ENCODE data around the gene PDE6B. TPM values are rescaled to one million over a fixed set of nuclear protein-coding genes. Genes with fewer than 3 reads are reported as not detected.
A peak's percentile ranks its signal among the peaks of the same experiment; 100 is the strongest.

The PDE6B gene
- total and polyA plus RNA-seq, 2 experiments from 2014 or later: 17.3 to 26.1 TPM

DNA sequence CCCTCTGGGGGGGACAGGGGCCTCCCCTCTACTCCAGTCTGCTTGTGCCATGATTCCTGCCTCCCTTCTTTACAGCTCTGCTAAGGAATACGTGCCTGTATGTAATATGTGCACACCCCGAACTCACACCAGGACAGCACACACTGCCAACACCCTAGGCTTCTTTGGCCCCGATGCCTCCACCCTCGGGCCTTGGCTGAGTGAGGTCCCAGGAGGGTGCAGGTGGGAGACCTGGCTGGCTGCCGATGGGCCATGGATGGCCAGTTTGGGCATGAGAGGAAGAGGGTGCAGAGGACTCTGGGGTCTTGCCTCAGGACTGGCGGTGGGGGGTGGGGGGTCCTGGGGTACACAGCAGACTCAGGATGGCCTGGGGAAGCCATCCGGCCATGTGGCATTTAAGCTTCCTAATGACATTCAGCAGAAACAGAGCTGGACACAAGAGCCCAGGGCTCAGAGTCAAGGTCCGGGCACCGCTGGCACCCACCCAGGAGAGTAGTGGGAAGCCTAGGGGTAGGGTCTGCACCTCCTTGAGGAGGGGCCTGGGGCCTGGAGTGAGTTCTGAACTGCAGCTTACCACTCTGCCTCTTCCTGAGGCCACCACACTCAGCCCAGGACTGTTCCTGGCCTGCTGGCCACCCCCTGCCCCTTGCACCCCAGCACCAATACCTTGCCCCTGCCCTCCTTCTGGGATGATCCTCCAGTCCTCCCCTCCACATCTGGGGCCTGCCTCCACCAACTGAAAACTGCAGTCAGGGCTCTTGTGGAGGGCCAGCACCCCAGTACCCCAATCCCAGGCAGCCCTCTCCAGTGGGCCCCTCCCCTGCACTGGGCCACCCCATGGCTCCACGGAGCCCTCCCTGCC, 78.2 kb downstream of the PDE6B start:
- H4K20me1 ChIP-seq (ENCODE audit: insufficient read depth, poor library complexity, severe bottlenecking): peaks cover 16% of the 10 kb centered on the region
- no peak overlapping the region for H3K27ac ChIP-seq
- H3K9me3 ChIP-seq (ENCODE audit: low read depth): no peaks in the 10 kb centered on the region
- TF ChIP-seq, protein P1, sequence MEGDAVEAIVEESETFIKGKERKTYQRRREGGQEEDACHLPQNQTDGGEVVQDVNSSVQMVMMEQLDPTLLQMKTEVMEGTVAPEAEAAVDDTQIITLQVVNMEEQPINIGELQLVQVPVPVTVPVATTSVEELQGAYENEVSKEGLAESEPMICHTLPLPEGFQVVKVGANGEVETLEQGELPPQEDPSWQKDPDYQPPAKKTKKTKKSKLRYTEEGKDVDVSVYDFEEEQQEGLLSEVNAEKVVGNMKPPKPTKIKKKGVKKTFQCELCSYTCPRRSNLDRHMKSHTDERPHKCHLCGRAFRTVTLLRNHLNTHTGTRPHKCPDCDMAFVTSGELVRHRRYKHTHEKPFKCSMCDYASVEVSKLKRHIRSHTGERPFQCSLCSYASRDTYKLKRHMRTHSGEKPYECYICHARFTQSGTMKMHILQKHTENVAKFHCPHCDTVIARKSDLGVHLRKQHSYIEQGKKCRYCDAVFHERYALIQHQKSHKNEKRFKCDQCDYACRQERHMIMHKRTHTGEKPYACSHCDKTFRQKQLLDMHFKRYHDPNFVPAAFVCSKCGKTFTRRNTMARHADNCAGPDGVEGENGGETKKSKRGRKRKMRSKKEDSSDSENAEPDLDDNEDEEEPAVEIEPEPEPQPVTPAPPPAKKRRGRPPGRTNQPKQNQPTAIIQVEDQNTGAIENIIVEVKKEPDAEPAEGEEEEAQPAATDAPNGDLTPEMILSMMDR (IDR thresholded peaks at IDR 0.05; ENCODE audit: poor library complexity): no peak
- TF ChIP-seq EZH2 (IDR thresholded peaks at IDR 0.05; ENCODE audit: borderline replicate concordance) (no peak), EZH2phosphoT487 (IDR thresholded peaks at IDR 0.05; ENCODE audit: low read depth, severe bottlenecking, unreplicated experiment) (no peak)
- no peak overlapping the region for H3K4me3 ChIP-seq
- H3K4me1 ChIP-seq (ENCODE audit: insufficient read depth): peaks cover 13% of the 10 kb centered on the region
- H3K27me3 ChIP-seq: no peaks in the 10 kb centered on the region
- 85% methylated on average over 8 of the region's 10 CpGs for WGBS (ENCODE audit: low lambda C conversion rate, missing lambda C conversion rate)
- no peaks in the 10 kb centered on the region for H3K9me2 ChIP-seq (replicated peaks; ENCODE audit: insufficient read depth)
- H2AFZ ChIP-seq: no peak overlapping the region
- peaks cover 29% of the 10 kb centered on the region for H3K79me2 ChIP-seq
- no peak overlapping the region for H3K4me2 ChIP-seq
- no peaks in the 10 kb centered on the region for H3K36me3 ChIP-seq (replicated peaks; ENCODE audit: insufficient read depth, low read depth)
- DNase-seq (ENCODE audit: low spot score): no peak

DNA sequence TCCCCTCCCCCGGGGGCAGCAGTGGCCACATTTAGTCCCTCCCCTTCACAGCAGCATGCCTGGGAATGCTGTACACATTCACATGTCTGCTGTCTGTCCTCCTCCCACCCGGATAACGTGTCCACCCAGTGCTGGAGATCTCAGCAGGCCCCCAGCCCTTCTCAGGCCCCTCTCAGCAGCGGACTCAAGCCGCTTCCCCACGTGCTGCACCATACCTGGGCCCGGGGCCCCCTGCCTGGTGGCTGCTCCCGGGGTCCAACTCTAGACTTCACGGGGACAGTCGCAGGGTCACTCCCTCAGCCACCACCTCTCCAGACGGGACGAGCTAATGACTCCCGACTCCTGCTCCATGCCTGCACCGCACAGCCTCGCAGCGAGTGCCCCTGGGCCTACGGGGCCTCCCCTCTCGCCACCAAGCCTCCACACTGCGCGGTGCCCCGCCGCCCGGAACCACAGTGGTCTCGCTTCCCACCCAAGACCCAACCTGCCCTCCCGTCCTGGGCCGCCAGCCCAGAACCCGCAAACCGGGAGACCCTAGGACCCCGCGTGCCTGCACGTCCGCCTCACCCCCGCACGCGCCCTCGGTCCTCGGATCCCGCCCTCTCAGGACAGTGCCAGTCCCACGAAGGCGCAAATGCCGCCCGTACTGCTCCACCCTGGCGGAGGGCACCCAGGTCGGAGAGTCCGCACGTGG, 79.0 kb downstream of the PDE6B start:
- Histone ChIP-seq H3K9me3 (ENCODE audit: low read depth) (no peaks in the 10 kb centered on the region), H3K9me2 (replicated peaks; ENCODE audit: insufficient read depth) (no peaks in the 10 kb centered on the region), H3K4me3 (no peak overlapping the region), H3K36me3 (replicated peaks; ENCODE audit: insufficient read depth, low read depth) (no peaks in the 10 kb centered on the region), H2AFZ (no peak overlapping the region), H4K20me1 (ENCODE audit: insufficient read depth, poor library complexity, severe bottlenecking) (peaks cover 24% of the 10 kb centered on the region), H3K79me2 (peaks cover 37% of the 10 kb centered on the region), H3K4me1 (ENCODE audit: insufficient read depth) (peaks cover 18% of the 10 kb centered on the region), H3K4me2 (no peak overlapping the region), H3K27ac (no peak overlapping the region), H3K27me3 (no peaks in the 10 kb centered on the region)
- DNase-seq (ENCODE audit: low spot score): no peak
- TF ChIP-seq EZH2phosphoT487 (IDR thresholded peaks at IDR 0.05; ENCODE audit: low read depth, severe bottlenecking, unreplicated experiment) (no peak), EZH2 (IDR thresholded peaks at IDR 0.05; ENCODE audit: borderline replicate concordance) (no peak)
- TF ChIP-seq, protein P1 (IDR thresholded peaks at IDR 0.05; ENCODE audit: poor library complexity): no peak
- 94% methylated on average over 31 of the region's 46 CpGs for whole genome bisulfite sequencing (ENCODE audit: low lambda C conversion rate, missing lambda C conversion rate)

DNA sequence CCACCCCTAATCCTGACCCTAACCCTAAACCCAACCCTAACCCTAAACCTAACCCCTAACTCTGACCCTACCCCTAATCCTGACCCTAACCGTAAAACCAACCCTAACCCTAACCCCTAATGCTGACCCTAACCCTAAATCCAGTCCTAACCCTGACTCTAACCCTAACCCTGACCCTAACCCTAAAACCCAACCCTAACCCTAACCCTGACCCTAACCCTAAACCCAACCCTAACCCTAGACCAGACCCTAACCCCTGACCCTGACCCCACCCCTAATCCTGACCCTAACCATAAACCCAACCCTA, 79.6 kb downstream of the PDE6B start:
- peaks cover 18% of the 10 kb centered on the region for H3K4me1 ChIP-seq (ENCODE audit: insufficient read depth)
- H3K9me3 ChIP-seq (ENCODE audit: low read depth): no peaks in the 10 kb centered on the region
- H2AFZ ChIP-seq: no peak overlapping the region
- H3K9me2 ChIP-seq (replicated peaks; ENCODE audit: insufficient read depth): no peaks in the 10 kb centered on the region
- no peak overlapping the region for H3K27ac ChIP-seq
- H3K4me3 ChIP-seq: no peak overlapping the region
- 100% methylated on average over 1 of the region's 1 CpG for WGBS (ENCODE audit: low lambda C conversion rate, missing lambda C conversion rate)
- DNase-seq (ENCODE audit: low spot score): no peak
- no peak for TF ChIP-seq EZH2phosphoT487 (IDR thresholded peaks at IDR 0.05; ENCODE audit: low read depth, severe bottlenecking, unreplicated experiment)
- TF ChIP-seq, protein P1 (IDR thresholded peaks at IDR 0.05; ENCODE audit: poor library complexity): no peak
- TF ChIP-seq EZH2 (IDR thresholded peaks at IDR 0.05; ENCODE audit: borderline replicate concordance): no peak
- peak overlapping the region; percentile 78 for H3K4me2 ChIP-seq
- peaks cover 29% of the 10 kb centered on the region for H4K20me1 ChIP-seq (ENCODE audit: insufficient read depth, poor library complexity, severe bottlenecking)
- no peaks in the 10 kb centered on the region for H3K27me3 ChIP-seq
- H3K36me3 ChIP-seq (replicated peaks; ENCODE audit: insufficient read depth, low read depth): no peaks in the 10 kb centered on the region
- peaks cover 43% of the 10 kb centered on the region for H3K79me2 ChIP-seq
